ENCODE data around the gene ADGRG6.

Gene ADGRG6

GRCh38 chr6:142301651-142302391 lies at the start of gene ADGRG6:
TSS of gene ADGRG6 (plus strand) at chr6:142302007. CDS start at chr6:142302330, 323 bp downstream.
- DNase-seq (ENCODE audit: low read depth) = no peak
- H3K4me3 ChIP-seq (replicated peaks; ENCODE audit: low read depth, low read length) = peak within 1 kb of the TSS; percentile 66
- no peak for TF ChIP-seq CTCF (IDR thresholded peaks at IDR 0.05; ENCODE audit: low read length, missing control alignments)

GRCh38 chr6:142254513-142254912 lies 47.3 kb upstream of the ADGRG6 start:
- DNase-seq (ENCODE audit: low read depth) = no peak
- no peak for TF ChIP-seq CTCF (IDR thresholded peaks at IDR 0.05; ENCODE audit: low read length, missing control alignments)
- H3K4me3 ChIP-seq (replicated peaks; ENCODE audit: low read depth, low read length) = no peak overlapping the region

GRCh38 chr6:142255785-142256184 lies 46.0 kb upstream of the ADGRG6 start:
- no peak for DNase-seq (ENCODE audit: low read depth)
- H3K4me3 ChIP-seq (replicated peaks; ENCODE audit: low read depth, low read length) = no peak overlapping the region
- no peak for TF ChIP-seq CTCF (IDR thresholded peaks at IDR 0.05; ENCODE audit: low read length, missing control alignments)

- H3K4me3 ChIP-seq (replicated peaks; ENCODE audit: low read depth, low read length) = no peak overlapping the region
- no peak for DNase-seq (ENCODE audit: low read depth)
- TF ChIP-seq CTCF (IDR thresholded peaks at IDR 0.05; ENCODE audit: low read length, missing control alignments) = no peak
Observed at GRCh38 chr6:142258305-142258704, 43.5 kb upstream of the ADGRG6 start.

GRCh38 chr6:142258757-142259156 lies 43.0 kb upstream of the ADGRG6 start:
- no peak for TF ChIP-seq CTCF (IDR thresholded peaks at IDR 0.05; ENCODE audit: low read length, missing control alignments)
- no peak for DNase-seq (ENCODE audit: low read depth)
- H3K4me3 ChIP-seq (replicated peaks; ENCODE audit: low read depth, low read length) = no peak overlapping the region

GRCh38 chr6:142260748-142261147 lies 41.1 kb upstream of the ADGRG6 start:
- no peak for DNase-seq (ENCODE audit: low read depth)
- no peak overlapping the region for H3K4me3 ChIP-seq (replicated peaks; ENCODE audit: low read depth, low read length)
- no peak for TF ChIP-seq CTCF (IDR thresholded peaks at IDR 0.05; ENCODE audit: low read length, missing control alignments)

- no peak for DNase-seq (ENCODE audit: low read depth)
- TF ChIP-seq CTCF (IDR thresholded peaks at IDR 0.05; ENCODE audit: low read length, missing control alignments) = no peak
- H3K4me3 ChIP-seq (replicated peaks; ENCODE audit: low read depth, low read length) = no peak overlapping the region
Observed at GRCh38 chr6:142262231-142262630, 39.6 kb upstream of the ADGRG6 start.

Data from fibroblast of pulmonary artery (primary cell).